ENCODE data around the gene LYRM4. TPM values are rescaled to one million over a fixed set of nuclear protein-coding genes. Genes with fewer than 3 reads are reported as not detected.

The LYRM4 gene
- total RNA-seq, 1 donor from 2014 or later: 39.3 TPM

GRCh38 chr6:5223309-5223708, 37.4 kb downstream of the LYRM4 start:
- no peaks in the 10 kb centered on the region for H3K27me3 Mint-ChIP-seq (ENCODE audit: low read depth)
- no peak overlapping the region for H3K27ac Mint-ChIP-seq (ENCODE audit: unreplicated experiment)
- H3K4me3 Mint-ChIP-seq: no peak overlapping the region

GRCh38 chr6:5220443-5220842, 40.3 kb downstream of the LYRM4 start:
- TF ChIP-seq CTCF (conservative IDR thresholded peaks at IDR 0.05): no peak
- Mint-ChIP-seq H3K4me3 (no peak overlapping the region), H3K27me3 (ENCODE audit: low read depth) (no peaks in the 10 kb centered on the region), H3K27ac (ENCODE audit: unreplicated experiment) (no peak overlapping the region), H3K4me1 (peaks cover 21% of the 10 kb centered on the region), H3K36me3 (ENCODE audit: low read depth) (peaks cover 2% of the 10 kb centered on the region), H3K9me3 (no peaks in the 10 kb centered on the region)
- DNase-seq (ENCODE audit: low read depth, low spot score): no peak

More at GRCh38 chr6:5223309-5223708, 37.4 kb downstream of the LYRM4 start:
- no peak for TF ChIP-seq CTCF (conservative IDR thresholded peaks at IDR 0.05)
- Mint-ChIP-seq H3K36me3 (ENCODE audit: low read depth) (peaks cover 2% of the 10 kb centered on the region), H3K9me3 (no peaks in the 10 kb centered on the region), H3K4me1 (peaks cover 18% of the 10 kb centered on the region)
- no peak for DNase-seq (ENCODE audit: low read depth, low spot score)

- peaks cover 4% of the 10 kb centered on the region for H3K36me3 Mint-ChIP-seq (ENCODE audit: low read depth)
- H3K9me3 Mint-ChIP-seq: no peaks in the 10 kb centered on the region
- H3K27me3 Mint-ChIP-seq (ENCODE audit: low read depth): no peaks in the 10 kb centered on the region
- no peak for TF ChIP-seq CTCF (conservative IDR thresholded peaks at IDR 0.05)
- no peak overlapping the region for H3K4me3 Mint-ChIP-seq
- DNase-seq (ENCODE audit: low read depth, low spot score): no peak
- peaks cover 21% of the 10 kb centered on the region for H3K4me1 Mint-ChIP-seq
- H3K27ac Mint-ChIP-seq (ENCODE audit: unreplicated experiment): no peak overlapping the region
These were observed 41.6 kb downstream of the LYRM4 start for GRCh38 chr6:5219011-5219691.

- Mint-ChIP-seq H3K4me3 (no peak overlapping the region), H3K27ac (ENCODE audit: unreplicated experiment) (peak overlapping the region; percentile 82), H3K4me1 (peaks cover 24% of the 10 kb centered on the region)
These were observed 43.4 kb downstream of the LYRM4 start for GRCh38 chr6:5217356-5217755.

GRCh38 chr6:5215799-5216198, 45.0 kb downstream of the LYRM4 start:
- H3K36me3 Mint-ChIP-seq (ENCODE audit: low read depth): peaks cover 2% of the 10 kb centered on the region
- H3K4me1 Mint-ChIP-seq: peaks cover 24% of the 10 kb centered on the region
- DNase-seq (ENCODE audit: low read depth, low spot score): no peak
- H3K27me3 Mint-ChIP-seq (ENCODE audit: low read depth): no peaks in the 10 kb centered on the region
- H3K4me3 Mint-ChIP-seq: no peak overlapping the region
- TF ChIP-seq CTCF (conservative IDR thresholded peaks at IDR 0.05): no peak
- H3K27ac Mint-ChIP-seq (ENCODE audit: unreplicated experiment): no peak overlapping the region
- H3K9me3 Mint-ChIP-seq: no peaks in the 10 kb centered on the region

More at GRCh38 chr6:5217356-5217755, 43.4 kb downstream of the LYRM4 start:
- TF ChIP-seq CTCF (conservative IDR thresholded peaks at IDR 0.05): no peak
- peaks cover 2% of the 10 kb centered on the region for H3K36me3 Mint-ChIP-seq (ENCODE audit: low read depth)
- no peak for DNase-seq (ENCODE audit: low read depth, low spot score)
- H3K9me3 Mint-ChIP-seq: no peaks in the 10 kb centered on the region
- no peaks in the 10 kb centered on the region for H3K27me3 Mint-ChIP-seq (ENCODE audit: low read depth)

All from neural crest cell (in vitro differentiated cells).